IMR-90 (cell line): ENCODE data around the gene FARP1. TPM values are rescaled to one million over a fixed set of nuclear protein-coding genes. Genes with fewer than 3 reads are reported as not detected.

Experiments
- ATAC-seq: fragments of 200-7000 bp; cut with Tn5 transposase; 2 replicates; pipeline ENCODE4 v1.9.1; 2020; ENCODE audit warnings: low read depth, mild to moderate bottlenecking, moderate library complexity
- BruUV-seq: library from RNA; stranded (reverse); fragments of 400-500 nt; replicated peaks from 2 replicates; lab custom pipeline; 2021; lab: Mats Ljungman, UMichigan
- CTCF ChIA-PET: fragments of 300-600 bp; formaldehyde crosslinking; extraction: SDS; loops from one replicate; lab custom pipeline; 2021; ENCODE audit warnings: antibody characterized with exemption; lab: Yijun Ruan, JAX
- POLR2A ChIA-PET: fragments of 300-600 bp; sonication (Branson Sonifier 250); formaldehyde crosslinking; loops from one replicate; lab custom pipeline; 2022; ENCODE audit warnings: antibody characterized with exemption; ENCODE audit not compliant: unreplicated experiment; lab: Charles Lee
- DNase-seq: peaks from one replicate; pipeline ENCODE4 v3.0.0; 2013
- H2AFZ ChIP-seq: replicated peaks from 2 replicates; pipeline ENCODE3; 2013; ENCODE audit warnings: low read length, mild to moderate bottlenecking; ENCODE audit not compliant: poor library complexity
- H2AK5ac ChIP-seq: 2 replicates; pipeline ENCODE4 v1.6.1; 2013; ENCODE audit warnings: low read depth, low read length, inconsistent platforms
- H2AK9ac ChIP-seq: replicated peaks from 2 replicates; pipeline ENCODE3; 2013; ENCODE audit warnings: mild to moderate bottlenecking, low read depth, low read length, moderate library complexity; ENCODE audit not compliant: poor library complexity
- H2BK120ac ChIP-seq: 2 replicates; pipeline ENCODE4 v1.6.1; 2013; ENCODE audit warnings: low read depth, low read length, inconsistent platforms
- H2BK15ac ChIP-seq: 3 replicates; pipeline ENCODE4 v1.6.1; 2013; ENCODE audit warnings: low read depth, low read length, inconsistent platforms
- H2BK20ac ChIP-seq: 2 replicates; pipeline ENCODE4 v1.6.1; 2013; ENCODE audit warnings: low read depth, mild to moderate bottlenecking, inconsistent platforms, low read length, moderate library complexity
- H2BK5ac ChIP-seq: 2 replicates; pipeline ENCODE4 v1.6.1; 2013; ENCODE audit warnings: mild to moderate bottlenecking, low read depth, low read length, inconsistent platforms; ENCODE audit not compliant: poor library complexity, severe bottlenecking
- H3K14ac ChIP-seq: replicated peaks from 2 replicates; pipeline ENCODE4 v1.6.1; 2013; ENCODE audit warnings: low read depth, low read length, inconsistent platforms
- H3K18ac ChIP-seq: 2 replicates; pipeline ENCODE4 v1.6.1; 2013; ENCODE audit warnings: low read depth, low read length, control low read depth
- H3K23ac ChIP-seq: 2 replicates; pipeline ENCODE4 v1.6.1; 2013; ENCODE audit warnings: low read depth, low read length, inconsistent platforms
- H3K27ac ChIP-seq: 2 replicates; pipeline ENCODE4 v1.5.1; 2013; ENCODE audit warnings: mild to moderate bottlenecking, control low read depth, low read length; ENCODE audit not compliant: insufficient read depth
- H3K27me3 ChIP-seq: 2 replicates; pipeline ENCODE4 v1.6.1; 2013; ENCODE audit warnings: low read length; ENCODE audit not compliant: control insufficient read depth, insufficient read depth
- H3K36me3 ChIP-seq: 2 replicates; pipeline ENCODE4 v1.6.1; 2013; ENCODE audit warnings: low read length, mixed read lengths; ENCODE audit not compliant: control insufficient read depth, insufficient read depth
- H3K4ac ChIP-seq: 2 replicates; pipeline ENCODE4 v1.6.1; 2013; ENCODE audit warnings: low read depth, low read length, inconsistent platforms
- H3K4me1 ChIP-seq: 2 replicates; pipeline ENCODE4 v1.6.1; 2013; ENCODE audit warnings: low read length, mixed read lengths; ENCODE audit not compliant: control insufficient read depth, insufficient read depth
- H3K4me2 ChIP-seq: 2 replicates; pipeline ENCODE4 v1.6.1; 2013; ENCODE audit warnings: low read depth, mild to moderate bottlenecking, control low read depth, low read length, moderate library complexity
- H3K4me3 ChIP-seq: 2 replicates; pipeline ENCODE4 v1.5.1; 2013; ENCODE audit warnings: low read depth, mild to moderate bottlenecking, control low read depth, low read length, moderate library complexity; ENCODE audit not compliant: insufficient read depth
- H3K56ac ChIP-seq: 2 replicates; pipeline ENCODE4 v1.6.1; 2013; ENCODE audit warnings: low read length, inconsistent platforms; ENCODE audit not compliant: insufficient read depth; ENCODE audit errors: extremely low read depth
- H3K79me1 ChIP-seq, 2 experiments: 2 replicates each; pipeline ENCODE4 v1.6.1; 2013; ENCODE audit warnings: low read length in 2 of 2, inconsistent platforms in 1 of 2, low read depth in 1 of 2
- H3K9ac ChIP-seq: 2 replicates; pipeline ENCODE4 v1.6.1; 2013; ENCODE audit warnings: low read depth, low read length, control low read depth
- H3K9me1 ChIP-seq: 2 replicates; pipeline ENCODE4 v1.6.1; 2013; ENCODE audit warnings: low read length, inconsistent platforms; ENCODE audit not compliant: insufficient read depth
- H3K9me3 ChIP-seq: 2 replicates; pipeline ENCODE4 v1.6.1; 2013; ENCODE audit warnings: low read length; ENCODE audit not compliant: control insufficient read depth, insufficient read depth
- H4K20me1 ChIP-seq: 2 replicates; pipeline ENCODE4 v1.6.1; 2013; ENCODE audit warnings: low read length, inconsistent platforms; ENCODE audit not compliant: insufficient read depth
- H4K5ac ChIP-seq: 2 replicates; pipeline ENCODE4 v1.6.1; 2013; ENCODE audit warnings: mild to moderate bottlenecking, low read depth, low read length, control low read depth
- H4K8ac ChIP-seq, 2 experiments: 2 replicates each; pipeline ENCODE4 v1.6.1; 2013; ENCODE audit warnings: low read depth in 2 of 2, low read length in 2 of 2, control low read depth in 1 of 2, inconsistent platforms in 1 of 2
- H4K91ac ChIP-seq: 2 replicates; pipeline ENCODE4 v1.6.1; 2013; ENCODE audit warnings: low read depth, low read length, inconsistent platforms; ENCODE audit not compliant: insufficient read depth
- BHLHE40 ChIP-seq: fragments of 150-350 bp; IDR thresholded peaks from 2 replicates; pipeline ENCODE4 v1.6.1; 2016; ENCODE audit warnings: mild to moderate bottlenecking, low read depth, low read length
- CEBPB ChIP-seq: IDR thresholded peaks from 2 replicates; pipeline ENCODE4 v1.6.1; 2012; ENCODE audit warnings: low read depth, low read length, improper control_type of control experiment
- FOS ChIP-seq: fragments of 150-350 bp; IDR thresholded peaks from 2 replicates; pipeline ENCODE4 v1.6.1; 2016; ENCODE audit warnings: low read depth, low read length
- MAFK ChIP-seq: IDR thresholded peaks from 2 replicates; pipeline ENCODE4 v1.6.1; 2012; ENCODE audit warnings: low read depth, low read length, improper control_type of control experiment
- MAZ ChIP-seq: IDR thresholded peaks from 2 replicates; pipeline ENCODE4 v1.6.1; 2012; ENCODE audit warnings: low read depth, mild to moderate bottlenecking, low read length, improper control_type of control experiment, moderate library complexity, borderline replicate concordance
- MXI1 ChIP-seq: IDR thresholded peaks from 2 replicates; pipeline ENCODE4 v1.6.1; 2012; ENCODE audit warnings: low read depth, mild to moderate bottlenecking, low read length, moderate library complexity, borderline replicate concordance
- NFE2L2 ChIP-seq: fragments of 150-350 bp; IDR thresholded peaks from 2 replicates; pipeline ENCODE4 v1.6.1; 2016; ENCODE audit warnings: low read depth, mild to moderate bottlenecking, low read length
- POLR2A ChIP-seq: IDR thresholded peaks from 2 replicates; pipeline ENCODE4 v1.6.1; 2012; ENCODE audit warnings: mild to moderate bottlenecking, low read depth, low read length
- RAD21 ChIP-seq: IDR thresholded peaks from 2 replicates; pipeline ENCODE4 v1.6.1; 2012; ENCODE audit warnings: low read length, improper control_type of control experiment
- WGBS, 2 experiments: methylation state at CpG; one replicate each; pipeline versions ENCODE4 v1.1.5 to v1.1.7; 2013; ENCODE audit warnings: missing lambda C conversion rate in 2 of 2; ENCODE audit not compliant: insufficient read length in 1 of 2; ENCODE audit errors: extremely low coverage in 2 of 2; 5-methylcytosine and 5-hydroxymethylcytosine counted together
- dilution Hi-C: fragments of 300-500 bp; cut with HindIII; formaldehyde crosslinking; loops from one replicate; pipeline ENCODE4 v1.14.3; 2018; ENCODE audit warnings: low sequenced_read_pairs; ENCODE audit not compliant: unreplicated experiment
- in situ Hi-C: fragments of 300-500 bp; cut with MboI; formaldehyde crosslinking; loops from 3 replicates; pipeline ENCODE4 v1.14.3; 2019; ENCODE audit warnings: low sequenced_read_pairs, inconsistent platforms, mixed read lengths
- intact Hi-C: fragments of 100-400 bp; cut with micrococcal nuclease; formaldehyde crosslinking; loops from 2 replicates; pipeline ENCODE4 v1.10.0; 2022
- polyA plus RNA-seq, 3 experiments: library from polyadenylated mRNA; depleted of rRNA; stranded (reverse); fragments of >200 nt; gene quantifications; 2 replicates each; pipeline ENCODE4 v1.2.3, GENCODE V29; 2012; ENCODE audit warnings: low replicate concordance in 1 of 3
- total RNA-seq: library from RNA; depleted of rRNA; stranded (reverse); fragments of >200 nt; gene quantifications from 2 replicates; pipeline ENCODE4 v1.2.3, GENCODE V29; 2012
- TF ChIP-seq, protein P1 (sequence below): conservative IDR thresholded peaks from 2 replicates; pipeline ENCODE4 v1.5.1; 2012; ENCODE audit warnings: mild to moderate bottlenecking, low read depth, low read length, improper control_type of control experiment
- TF ChIP-seq, protein P2 (sequence below): fragments of 150-350 bp; IDR thresholded peaks from 2 replicates; pipeline ENCODE4 v1.6.1; 2017; ENCODE audit warnings: mild to moderate bottlenecking, antibody characterized with exemption, low read length, low read depth
- TF ChIP-seq, protein P3 (sequence below): fragments of 150-350 bp; IDR thresholded peaks from 2 replicates; pipeline ENCODE4 v1.6.1; 2016; ENCODE audit warnings: low read depth, mild to moderate bottlenecking, low read length, moderate library complexity, borderline replicate concordance

Gene FARP1
- total and polyA plus RNA-seq, 2 of the 4 experiments (the other 2 are of a cell fraction), result 39.6 to 57.0 TPM

DNA sequence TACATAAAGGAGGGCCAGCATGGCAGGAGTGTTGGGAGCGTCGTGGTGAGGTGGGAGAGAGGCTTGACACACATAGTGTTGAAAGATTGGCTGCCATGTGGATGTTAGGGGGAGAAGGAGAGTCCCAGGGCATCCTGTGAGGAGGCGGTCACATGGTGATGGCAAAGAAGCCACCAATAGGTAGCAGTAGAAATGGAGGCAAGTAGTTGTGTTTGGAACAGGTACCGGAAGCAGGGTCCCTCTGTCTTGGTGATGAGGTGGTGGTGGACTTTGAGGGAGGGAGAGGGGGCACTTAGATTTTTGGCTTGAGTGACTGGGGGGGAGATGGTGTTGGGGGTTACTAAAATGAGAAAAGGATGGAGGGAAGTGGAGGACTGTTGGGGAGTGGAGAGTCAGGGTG, 227.4 kb downstream of the FARP1 start:
- Histone ChIP-seq H3K9me3 (peaks cover 4% of the 10 kb centered on the region; the same call in 1 of the 2 replicates), H2BK20ac (peak overlapping the region; percentile 95), H2AFZ (peak overlapping the region; percentile 83), H3K4ac (peak overlapping the region; percentile 96), H3K9ac (peak overlapping the region; percentile 56), H2BK15ac (peak overlapping the region; percentile 92), H3K18ac (peak overlapping the region; percentile 97), H3K27ac (peak overlapping the region; percentile 94), H4K8ac (peak overlapping the region; percentile 75 to 84), H3K56ac (peak overlapping the region; percentile 94), H4K20me1 (peaks cover 8% of the 10 kb centered on the region), H3K36me3 (peaks cover 9% of the 10 kb centered on the region), H3K14ac (peak overlapping the region; percentile 97), H2BK120ac (peak overlapping the region; percentile 99), H2BK5ac (peak overlapping the region; percentile 95), H4K5ac (peak overlapping the region; percentile 93), H4K91ac (peak overlapping the region; percentile 97), H3K27me3 (no peaks in the 10 kb centered on the region), H3K4me1 (peaks cover 28% of the 10 kb centered on the region), H3K4me3 (no peak overlapping the region), H3K9me1 (peaks cover 30% of the 10 kb centered on the region), H3K79me1 (peaks cover 34 to 81% of the 10 kb centered on the region in 2 experiments), H3K23ac (peak overlapping the region; percentile 94), H2AK9ac (peak overlapping the region; percentile 56), H2AK5ac (peak overlapping the region; percentile 98), H3K4me2 (peak overlapping the region; percentile 69)
- ATAC-seq (no peak), DNase-seq (no peak)
- POLR2A ChIA-PET, result no interaction called here
- intact Hi-C loops (loop anchor here (2.0 to 10.0 kb wide), 4 partner anchors 69 to 365 kb away; no protein-coding TSS in a partner anchor), in situ Hi-C loops (no loop called here), dilution Hi-C loops (no loop called here)
- no TSS peak for BruUV-seq
- 100% methylated on average over 2 of the region's 4 CpGs; no CpG with 5 or more reads in 1 of the 2 experiments for WGBS, 2 experiments
- CTCF ChIA-PET, result no interaction called here
- TF ChIP-seq, protein P1, sequence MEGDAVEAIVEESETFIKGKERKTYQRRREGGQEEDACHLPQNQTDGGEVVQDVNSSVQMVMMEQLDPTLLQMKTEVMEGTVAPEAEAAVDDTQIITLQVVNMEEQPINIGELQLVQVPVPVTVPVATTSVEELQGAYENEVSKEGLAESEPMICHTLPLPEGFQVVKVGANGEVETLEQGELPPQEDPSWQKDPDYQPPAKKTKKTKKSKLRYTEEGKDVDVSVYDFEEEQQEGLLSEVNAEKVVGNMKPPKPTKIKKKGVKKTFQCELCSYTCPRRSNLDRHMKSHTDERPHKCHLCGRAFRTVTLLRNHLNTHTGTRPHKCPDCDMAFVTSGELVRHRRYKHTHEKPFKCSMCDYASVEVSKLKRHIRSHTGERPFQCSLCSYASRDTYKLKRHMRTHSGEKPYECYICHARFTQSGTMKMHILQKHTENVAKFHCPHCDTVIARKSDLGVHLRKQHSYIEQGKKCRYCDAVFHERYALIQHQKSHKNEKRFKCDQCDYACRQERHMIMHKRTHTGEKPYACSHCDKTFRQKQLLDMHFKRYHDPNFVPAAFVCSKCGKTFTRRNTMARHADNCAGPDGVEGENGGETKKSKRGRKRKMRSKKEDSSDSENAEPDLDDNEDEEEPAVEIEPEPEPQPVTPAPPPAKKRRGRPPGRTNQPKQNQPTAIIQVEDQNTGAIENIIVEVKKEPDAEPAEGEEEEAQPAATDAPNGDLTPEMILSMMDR, result no peak
- TF ChIP-seq MAFK, result no peak
- no peak for TF ChIP-seq NFE2L2
- TF ChIP-seq FOS, result no peak
- TF ChIP-seq, protein P2, sequence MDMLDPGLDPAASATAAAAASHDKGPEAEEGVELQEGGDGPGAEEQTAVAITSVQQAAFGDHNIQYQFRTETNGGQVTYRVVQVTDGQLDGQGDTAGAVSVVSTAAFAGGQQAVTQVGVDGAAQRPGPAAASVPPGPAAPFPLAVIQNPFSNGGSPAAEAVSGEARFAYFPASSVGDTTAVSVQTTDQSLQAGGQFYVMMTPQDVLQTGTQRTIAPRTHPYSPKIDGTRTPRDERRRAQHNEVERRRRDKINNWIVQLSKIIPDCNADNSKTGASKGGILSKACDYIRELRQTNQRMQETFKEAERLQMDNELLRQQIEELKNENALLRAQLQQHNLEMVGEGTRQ, result no peak
- TF ChIP-seq, protein P3, sequence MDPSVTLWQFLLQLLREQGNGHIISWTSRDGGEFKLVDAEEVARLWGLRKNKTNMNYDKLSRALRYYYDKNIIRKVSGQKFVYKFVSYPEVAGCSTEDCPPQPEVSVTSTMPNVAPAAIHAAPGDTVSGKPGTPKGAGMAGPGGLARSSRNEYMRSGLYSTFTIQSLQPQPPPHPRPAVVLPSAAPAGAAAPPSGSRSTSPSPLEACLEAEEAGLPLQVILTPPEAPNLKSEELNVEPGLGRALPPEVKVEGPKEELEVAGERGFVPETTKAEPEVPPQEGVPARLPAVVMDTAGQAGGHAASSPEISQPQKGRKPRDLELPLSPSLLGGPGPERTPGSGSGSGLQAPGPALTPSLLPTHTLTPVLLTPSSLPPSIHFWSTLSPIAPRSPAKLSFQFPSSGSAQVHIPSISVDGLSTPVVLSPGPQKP, result no peak
- TF ChIP-seq CEBPB, result no peak
- no peak for TF ChIP-seq RAD21
- no peak for TF ChIP-seq MAZ
- TF ChIP-seq BHLHE40, result no peak
- TF ChIP-seq MXI1, result no peak
- no peak for TF ChIP-seq POLR2A
